Adrenal gland (tissue), 12 donors: ENCODE measurements around the gene JARID2. TPM values are rescaled to one million over a fixed set of nuclear protein-coding genes. Genes with fewer than 3 reads are reported as not detected.

Source experiments
- DNase-seq, 7 donors: peaks; one replicate each; pipeline ENCODE4 v3.0.0-alpha.2; 2019 to 2020
- H3K27ac ChIP-seq, 5 donors: fragments of 200-600 bp; sonication (generic) in 4 of 5; 1 replicate in 3 of 5; 2 replicates in 2 of 5; pipeline versions ENCODE4 v1.5.1 to v1.8.0; 2016 to 2020; ENCODE audit warnings: mild to moderate bottlenecking in 1 of 5
- H3K27me3 ChIP-seq: fragments of 200-600 bp; 2 replicates; pipeline ENCODE4 v1.8.0; 2021
- H3K36me3 ChIP-seq, 2 donors: fragments of 200-600 bp; replicated peaks in 1 of 2; 1 replicate in 1 of 2; 2 replicates in 1 of 2; pipeline versions ENCODE4 v1.5.1 to v1.8.0; 2018 to 2022
- H3K4me1 ChIP-seq, 2 donors: fragments of 200-600 bp; replicated peaks in 1 of 2; 1 replicate in 1 of 2; 2 replicates in 1 of 2; pipeline versions ENCODE4 v1.5.1 to v1.8.0; 2018 to 2021
- H3K4me3 ChIP-seq, 4 donors: fragments of 200-600 bp; sonication (generic) in 3 of 4; one replicate each; pipeline ENCODE4 v1.5.1; 2016 to 2018
- H3K9me3 ChIP-seq, 3 donors: fragments of 200-600 bp; sonication (generic) in 1 of 3; replicated peaks in 1 of 3; 1 replicate in 2 of 3; 2 replicates in 1 of 3; pipeline versions ENCODE4 v1.5.1 to v1.8.0; 2016 to 2021
- CTCF ChIP-seq, 6 experiments: fragments of 450-650 bp in 4 of 6; fragments of 200-600 bp in 2 of 6; sonication (generic) in 1 of 6; IDR thresholded peaks; 1 replicate in 5 of 6; 2 replicates in 1 of 6; pipeline versions ENCODE4 v1.5.1 to v1.8.0; 2016 to 2021; ENCODE audit warnings: antibody characterized with exemption in 6 of 6, mild to moderate bottlenecking in 2 of 6, moderate library complexity in 1 of 6
- POLR2A ChIP-seq, 2 donors: fragments of 450-650 bp; IDR thresholded peaks; one replicate each; pipeline ENCODE4 v1.6.1; 2017; ENCODE audit warnings: antibody characterized with exemption in 2 of 2, mild to moderate bottlenecking in 2 of 2, moderate library complexity in 1 of 2
- WGBS, 4 donors: extraction: QIAGEN DNeasy Blood & Tissue Kit in 2 of 4; methylation state at CpG; one replicate each; pipeline versions ENCODE4 v1.1.5 to v1.1.7; 2013 to 2017; 5-methylcytosine and 5-hydroxymethylcytosine counted together
- intact Hi-C, 2 donors: fragments of 100-400 bp; cut with DNase I; formaldehyde crosslinking; loops; one replicate each; pipeline versions ENCODE4 v1.14.1 to v1.15.0; 2022 to 2023
- polyA plus RNA-seq, 3 donors: library from polyadenylated mRNA; stranded (reverse); fragments of 200-250 nt in 2 of 3; fragments of 350-450 nt in 1 of 3; fragmentation: Illumina TruSeq in 1 of 3; extraction: RNeasy Lipid Tissue Mini Kit (QIAGEN cat#74804) in 1 of 3; gene quantifications; one replicate each; pipeline ENCODE4 v1.2.3, GENCODE V29; 2013 to 2014
- total RNA-seq, 9 donors: library from RNA; depleted of rRNA in 4 of 9; stranded (reverse); fragments of >200 nt in 4 of 9; fragments of 120-200 nt in 1 of 9; fragmentation: NEBNext Ultra II Directional in 1 of 9; extraction: Animal tissue kit (Norgen Biotek cat#: 25700) in 1 of 9; gene quantifications; one replicate each; pipeline versions ENCODE4 v1.1.0 to v1.2.4, GENCODE V29; 2013 to 2023
- donor health status: healthy with polysubstance abuse.
- donor health status: Bipolar disorder and iron deficiency.
- donor health status: DM: yes; HTN: yes; CAD: no.
- donor health status: DM: no; HTN: no; CAD: no.
- donor health status: DM: no; HTN: no; CAD: no.
- donor health status: DM: yes; HTN: yes; CAD: no.

The JARID2 gene
- total and polyA plus RNA-seq, 12 donors, result 3.0 to 13.6 (median 8.2) TPM

- WGBS, 4 donors, result 84 to 92% (median 85%) methylated on average over 5 of the region's 5 CpGs
- no peaks in the 10 kb centered on the region for H3K4me1 ChIP-seq
- DNase-seq, result no peak
- no peaks in the 10 kb centered on the region for H3K27me3 ChIP-seq
- no peak overlapping the region for H3K27ac ChIP-seq
- intact Hi-C loops, result no loop called here
- H3K36me3 ChIP-seq, result no peaks in the 10 kb centered on the region
- peaks cover 0 to 11% (median 0%) of the 10 kb centered on the region in 3 donors for H3K9me3 ChIP-seq
- H3K4me3 ChIP-seq, result no peak overlapping the region
- TF ChIP-seq POLR2A (IDR thresholded peaks at IDR 0.05), result no peak
- TF ChIP-seq CTCF (IDR thresholded peaks at IDR 0.05), result no peak
These were observed 171.9 kb downstream of the JARID2 start for GRCh38 chr6:15417811-15418210.

- Histone ChIP-seq H3K36me3 (no peaks in the 10 kb centered on the region), H3K4me1 (no peaks in the 10 kb centered on the region), H3K27ac (no peak overlapping the region), H3K4me3 (no peak overlapping the region), H3K27me3 (no peaks in the 10 kb centered on the region), H3K9me3 (peaks cover 0 to 11% (median 0%) of the 10 kb centered on the region in 3 donors)
- WGBS, 4 donors, result 96 to 99% (median 97%) methylated on average over 2 of the region's 2 CpGs
- intact Hi-C loops, result no loop called here
- TF ChIP-seq CTCF (IDR thresholded peaks at IDR 0.05), result no peak
- no peak for TF ChIP-seq POLR2A (IDR thresholded peaks at IDR 0.05)
- no peak for DNase-seq
These were observed 173.6 kb downstream of the JARID2 start for GRCh38 chr6:15419493-15419892.

GRCh38 chr6:15420959-15421438, 175.1 kb downstream of the JARID2 start:
- DNase-seq, result no peak
- Histone ChIP-seq H3K27ac (no peak overlapping the region), H3K9me3 (peaks cover 0 to 11% (median 0%) of the 10 kb centered on the region in 3 donors), H3K36me3 (no peaks in the 10 kb centered on the region), H3K4me3 (no peak overlapping the region), H3K4me1 (no peaks in the 10 kb centered on the region), H3K27me3 (no peaks in the 10 kb centered on the region)
- no peak for TF ChIP-seq CTCF (IDR thresholded peaks at IDR 0.05)
- no peak for TF ChIP-seq POLR2A (IDR thresholded peaks at IDR 0.05)
- 69 to 86% (median 73%) methylated on average over 10 of the region's 10 CpGs for WGBS, 4 donors
- intact Hi-C loops, result no loop called here

GRCh38 chr6:15421945-15422733, 176.3 kb downstream of the JARID2 start:
- Histone ChIP-seq H3K9me3 (peaks cover 0 to 11% (median 0%) of the 10 kb centered on the region in 3 donors), H3K36me3 (no peaks in the 10 kb centered on the region), H3K4me1 (peaks cover 0 to 7% of the 10 kb centered on the region in 2 donors), H3K4me3 (no peak overlapping the region), H3K27me3 (no peaks in the 10 kb centered on the region), H3K27ac (no peak overlapping the region)
- WGBS, 4 donors, result 87 to 90% (median 88%) methylated on average over 10 of the region's 10 CpGs
- TF ChIP-seq CTCF (IDR thresholded peaks at IDR 0.05) (no peak), POLR2A (IDR thresholded peaks at IDR 0.05) (no peak)
- DNase-seq, result no peak
- intact Hi-C loops, result no loop called here
